Heart left ventricle (tissue), 16 donors: ENCODE results near the gene PCSK6. TPM values are rescaled to one million over a fixed set of nuclear protein-coding genes. Genes with fewer than 3 reads are reported as not detected.

Experiments
- ATAC-seq, 4 donors: fragments of 200-7000 bp; cut with Tn5 transposase; one replicate each; pipeline ENCODE4 v1.9.1; 2020 to 2022; ENCODE audit warnings: moderate library complexity in 4 of 4, mild to moderate bottlenecking in 3 of 4, moderate number of reproducible peaks in 1 of 4
- DNase-seq, 5 donors: peaks; one replicate each; pipeline ENCODE4 v3.0.0-alpha.2; 2020
- H3K27ac ChIP-seq, 12 donors: fragments of 200-600 bp; sonication (generic) in 4 of 12; one replicate each; pipeline versions ENCODE4 v1.5.0 to v1.8.0; 2016 to 2022; ENCODE audit warnings: mild to moderate bottlenecking in 2 of 12
- H3K27me3 ChIP-seq, 9 donors: fragments of 200-600 bp; sonication (generic) in 2 of 9; one replicate each; pipeline versions ENCODE4 v1.5.1 to v1.8.0; 2016 to 2022; ENCODE audit warnings: mild to moderate bottlenecking in 3 of 9
- H3K36me3 ChIP-seq, 9 donors: fragments of 200-600 bp; sonication (generic) in 2 of 9; one replicate each; pipeline versions ENCODE4 v1.5.0 to v1.8.0; 2018 to 2022; ENCODE audit warnings: mild to moderate bottlenecking in 2 of 9
- H3K4me1 ChIP-seq, 12 donors: fragments of 200-600 bp; sonication (generic) in 4 of 12; one replicate each; pipeline versions ENCODE4 v1.5.0 to v1.8.0; 2016 to 2022; ENCODE audit warnings: mild to moderate bottlenecking in 3 of 12
- H3K4me3 ChIP-seq, 12 donors: fragments of 200-600 bp; sonication (generic) in 4 of 12; one replicate each; pipeline versions ENCODE4 v1.5.0 to v1.8.0; 2017 to 2022; ENCODE audit warnings: mild to moderate bottlenecking in 9 of 12, moderate library complexity in 4 of 12
- H3K9me3 ChIP-seq, 12 donors: fragments of 200-600 bp; sonication (generic) in 4 of 12; one replicate each; pipeline versions ENCODE4 v1.5.0 to v1.8.0; 2016 to 2022; ENCODE audit warnings: mild to moderate bottlenecking in 1 of 12
- POLR2A ChIP-seq, 2 donors: fragments of 450-650 bp; IDR thresholded peaks; one replicate each; pipeline ENCODE4 v1.6.1; 2017; ENCODE audit warnings: antibody characterized with exemption in 2 of 2, mild to moderate bottlenecking in 2 of 2, moderate library complexity in 2 of 2
- WGBS, 4 donors: extraction: QIAGEN DNeasy Blood & Tissue Kit in 2 of 4; methylation state at CpG; one replicate each; pipeline versions ENCODE4 v1.1.5 to v1.1.7; 2013 to 2018; 5-methylcytosine and 5-hydroxymethylcytosine counted together
- intact Hi-C, 10 donors: fragments of 100-400 bp; cut with DNase I; formaldehyde crosslinking; loops; one replicate each; pipeline versions ENCODE4 v1.11.1 to v1.14.2; 2022
- polyA plus RNA-seq, 2 donors: library from polyadenylated mRNA; stranded (reverse); fragments of 200-250 nt; gene quantifications; one replicate each; pipeline ENCODE4 v1.2.3, GENCODE V29; 2013
- total RNA-seq, 9 donors: library from RNA; depleted of rRNA in 2 of 9; stranded (reverse); fragments of >200 nt in 2 of 9; fragmentation: NEBNext Ultra II Directional in 3 of 9; extraction: Animal tissue kit (Norgen Biotek cat#: 25700) in 3 of 9; gene quantifications; one replicate each; pipeline versions ENCODE4 v1.1.0 to v1.2.4, GENCODE V29; 2016 to 2023
- TF ChIP-seq, protein P1 (sequence below), 12 donors: fragments of 200-600 bp; sonication (generic) in 4 of 12; IDR thresholded peaks; one replicate each; pipeline versions ENCODE4 v1.5.0 to v1.8.0; 2018 to 2022; ENCODE audit warnings: antibody characterized with exemption in 12 of 12, mild to moderate bottlenecking in 5 of 12
- donor health status: ischemic (EF 13 %, LVEDD 7.1; RV severe dilation, severe dysfunction).
- donor health status: healthy with polysubstance abuse.
- donor health status: DM: no; HTN: yes; CAD: no.
- donor health status: DM: no; HTN: no; CAD: no.
- donor health status: ischemic (EF 25% LVEDD 6.9; RV normal size, moderate dysfunction).
- donor health status: ischemic (EF 25% LVEDD 5.7; RV mildly dilated, moderate dysfunction).
- donor health status: healthy.
- donor health status: DM: yes; HTN: yes; CAD: no.
- donor health status: ischemic (EF 35%, LVEDD 5.7; RV mildly dilated, moderate dysfunction).
- donor health status: nonischemic (EF 11% LVEDD 7.7; RV severe dilation, severe dysfunction).
- donor health status: DM: yes; HTN: yes; CAD: no.
- donor health status: PGD.
- donor health status: ischemic (EF 29% LVEDD 5.4; RV normal size, mild dysfunction).
- donor health status: nonischemic (EF 23%, LVEDD 6.1; RV moderate dilation, normal function).

PCSK6 gene
- total and polyA plus RNA-seq, 11 donors, result 7.3 to 41.7 (median 22.3) TPM

DNA sequence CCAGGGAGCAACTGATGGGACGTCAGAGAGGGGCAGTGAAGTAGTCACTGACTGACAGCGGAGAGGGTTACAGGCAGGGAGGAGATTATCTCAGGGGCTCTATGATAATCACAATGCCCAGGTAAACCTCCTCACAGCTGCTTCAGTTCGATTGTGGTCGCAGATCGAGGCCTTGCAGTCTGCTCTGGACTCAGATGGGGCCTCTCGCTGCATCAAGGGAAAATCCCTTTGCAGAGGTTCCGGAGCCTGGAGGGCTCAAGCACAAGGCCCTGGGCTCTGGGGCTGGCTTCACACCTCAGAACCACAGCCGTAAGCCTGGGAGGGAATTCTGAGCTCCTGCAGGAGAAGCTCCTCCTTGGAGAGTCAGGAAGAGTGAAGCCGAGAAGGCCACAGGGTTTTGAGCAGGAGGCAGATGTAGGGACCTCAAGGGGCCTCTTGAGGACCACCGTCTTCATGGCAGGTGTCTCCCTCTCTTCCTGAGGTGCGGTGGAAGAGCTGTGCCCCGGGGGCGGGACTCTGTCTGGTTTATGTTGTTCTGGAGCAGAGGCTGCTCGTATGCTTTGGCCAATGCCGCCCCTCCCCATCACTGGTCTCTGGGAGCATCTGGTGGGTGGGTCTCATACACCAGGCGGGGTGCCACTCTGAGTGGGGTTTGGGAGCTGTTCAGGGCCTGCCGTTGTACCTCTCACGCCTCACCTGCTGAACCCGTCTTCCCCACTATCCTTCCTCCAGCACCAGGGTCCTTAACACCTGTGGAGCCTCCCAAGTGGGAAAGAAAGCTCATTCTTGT, 175.0 kb downstream of the PCSK6 start:
- TF ChIP-seq, protein P1, sequence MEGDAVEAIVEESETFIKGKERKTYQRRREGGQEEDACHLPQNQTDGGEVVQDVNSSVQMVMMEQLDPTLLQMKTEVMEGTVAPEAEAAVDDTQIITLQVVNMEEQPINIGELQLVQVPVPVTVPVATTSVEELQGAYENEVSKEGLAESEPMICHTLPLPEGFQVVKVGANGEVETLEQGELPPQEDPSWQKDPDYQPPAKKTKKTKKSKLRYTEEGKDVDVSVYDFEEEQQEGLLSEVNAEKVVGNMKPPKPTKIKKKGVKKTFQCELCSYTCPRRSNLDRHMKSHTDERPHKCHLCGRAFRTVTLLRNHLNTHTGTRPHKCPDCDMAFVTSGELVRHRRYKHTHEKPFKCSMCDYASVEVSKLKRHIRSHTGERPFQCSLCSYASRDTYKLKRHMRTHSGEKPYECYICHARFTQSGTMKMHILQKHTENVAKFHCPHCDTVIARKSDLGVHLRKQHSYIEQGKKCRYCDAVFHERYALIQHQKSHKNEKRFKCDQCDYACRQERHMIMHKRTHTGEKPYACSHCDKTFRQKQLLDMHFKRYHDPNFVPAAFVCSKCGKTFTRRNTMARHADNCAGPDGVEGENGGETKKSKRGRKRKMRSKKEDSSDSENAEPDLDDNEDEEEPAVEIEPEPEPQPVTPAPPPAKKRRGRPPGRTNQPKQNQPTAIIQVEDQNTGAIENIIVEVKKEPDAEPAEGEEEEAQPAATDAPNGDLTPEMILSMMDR (IDR thresholded peaks at IDR 0.05), result no peak
- no peak for TF ChIP-seq POLR2A (IDR thresholded peaks at IDR 0.05)
- Histone ChIP-seq H3K36me3 (peaks cover 0 to 14% (median 0%) of the 10 kb centered on the region in 9 donors), H3K27me3 (no peaks in the 10 kb centered on the region), H3K4me1 (no peaks in the 10 kb centered on the region), H3K4me3 (no peak overlapping the region), H3K9me3 (no peaks in the 10 kb centered on the region), H3K27ac (no peak overlapping the region)
- 86 to 94% (median 90%) methylated on average over 19 of the region's 19 CpGs for WGBS, 4 donors
- intact Hi-C loops, result loop anchor here in 1 of 10 donors (10.0 kb wide), 1 partner anchor 110 kb away; no protein-coding TSS in a partner anchor
- DNase-seq, result no peak
- peak in 2 of 4 donors; percentile 7 to 9 for ATAC-seq

DNA sequence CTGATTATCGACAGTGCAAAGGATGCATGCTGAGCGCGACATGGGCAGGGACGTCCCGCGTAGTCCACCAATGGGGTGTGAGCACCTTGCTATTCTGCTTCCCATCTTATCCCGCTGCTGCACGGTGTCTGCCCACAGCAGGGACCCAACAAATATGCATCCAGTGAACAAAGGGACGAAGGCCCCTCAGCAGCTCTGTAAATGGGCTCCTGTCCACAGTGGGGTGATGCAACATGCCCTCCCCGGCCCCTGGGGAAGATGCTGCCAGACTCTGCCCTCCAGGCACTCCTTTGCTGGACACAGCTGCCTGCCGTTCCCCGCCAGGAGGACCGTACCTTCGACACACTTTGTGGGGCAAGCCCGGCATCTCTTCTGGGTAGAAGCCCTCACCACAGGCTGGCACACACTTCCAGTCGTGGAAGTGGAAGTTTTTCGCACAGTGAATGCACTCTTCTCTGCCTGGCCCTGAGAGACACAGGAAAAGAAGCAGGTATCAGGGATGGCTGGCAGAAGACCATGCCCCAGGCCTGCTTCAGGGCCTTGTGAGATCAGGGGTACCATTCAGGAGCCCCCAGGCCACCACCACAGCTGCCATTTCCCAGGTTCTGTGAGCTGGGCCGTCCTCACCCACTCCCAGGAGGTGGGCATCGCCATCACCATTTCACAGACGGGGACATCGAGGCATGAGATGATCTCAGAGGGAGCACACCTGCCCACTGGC, 176.3 kb downstream of the PCSK6 start:
- no peak for ATAC-seq
- intact Hi-C loops, result loop anchor here in 1 of 10 donors (10.0 kb wide), 1 partner anchor 112 kb away; no protein-coding TSS in a partner anchor
- TF ChIP-seq, protein P1 (IDR thresholded peaks at IDR 0.05), result no peak
- no peak for TF ChIP-seq POLR2A (IDR thresholded peaks at IDR 0.05)
- H3K9me3 ChIP-seq, result no peaks in the 10 kb centered on the region
- no peak for DNase-seq
- WGBS, 4 donors, result 89 to 94% (median 92%) methylated on average over 16 to 21 of the region's 21 CpGs
- H3K4me3 ChIP-seq, result no peak overlapping the region
- H3K36me3 ChIP-seq, result peaks cover 0 to 14% (median 0%) of the 10 kb centered on the region in 9 donors
- no peak overlapping the region for H3K27ac ChIP-seq
- H3K4me1 ChIP-seq, result no peaks in the 10 kb centered on the region
- peaks cover 0 to 3% (median 0%) of the 10 kb centered on the region in 9 donors for H3K27me3 ChIP-seq

DNA sequence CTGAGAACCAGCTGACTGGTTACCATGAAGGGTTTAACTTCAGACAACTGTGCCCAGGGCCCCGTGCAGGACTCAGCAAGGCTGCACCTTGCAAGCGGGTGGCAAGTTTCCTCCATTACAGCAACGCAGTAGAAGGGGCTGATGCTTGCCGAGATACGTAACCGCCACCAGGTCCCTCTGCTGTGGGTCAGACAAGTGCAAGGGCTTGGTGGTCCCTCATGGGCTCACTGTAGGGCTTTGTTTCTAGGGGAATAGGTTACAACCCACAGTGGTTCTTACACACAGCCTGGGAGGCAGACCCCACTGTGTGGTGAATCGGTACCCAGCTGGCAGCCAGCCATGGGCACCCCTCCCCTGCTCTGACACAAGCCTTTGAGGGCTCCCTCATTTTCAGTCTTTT, 179.0 kb downstream of the PCSK6 start:
- H3K36me3 ChIP-seq, result peaks cover 0 to 14% (median 0%) of the 10 kb centered on the region in 9 donors
- H3K4me3 ChIP-seq, result no peak overlapping the region
- DNase-seq (no peak), ATAC-seq (no peak)
- no peak overlapping the region for H3K27ac ChIP-seq
- no peaks in the 10 kb centered on the region for H3K9me3 ChIP-seq
- 83 to 94% (median 93%) methylated on average over 7 of the region's 7 CpGs for WGBS, 4 donors
- TF ChIP-seq, protein P1 (IDR thresholded peaks at IDR 0.05), result no peak
- no peak for TF ChIP-seq POLR2A (IDR thresholded peaks at IDR 0.05)
- intact Hi-C loops, result loop anchor here in 1 of 10 donors (10.0 kb wide), 1 partner anchor 114 kb away; no protein-coding TSS in a partner anchor
- H3K4me1 ChIP-seq, result no peaks in the 10 kb centered on the region
- H3K27me3 ChIP-seq, result peaks cover 0 to 7% (median 0%) of the 10 kb centered on the region in 9 donors

DNA sequence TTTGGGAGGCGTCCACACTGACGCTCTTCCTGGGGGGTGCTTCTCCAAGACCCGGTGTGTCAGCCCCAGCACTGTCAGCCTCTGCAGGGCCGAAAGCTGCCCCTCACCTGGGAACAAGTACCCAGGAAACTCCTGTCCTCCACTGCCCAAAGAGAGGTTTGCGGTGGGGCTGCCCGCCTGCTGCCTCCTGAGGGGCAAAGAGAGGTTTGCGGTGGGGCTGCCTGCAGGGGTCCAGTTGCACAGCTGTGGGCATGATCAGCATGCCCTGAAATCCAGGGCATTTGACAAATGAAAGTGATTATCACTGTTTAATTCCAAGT, 179.4 kb downstream of the PCSK6 start:
- WGBS, 4 donors, result 90 to 94% (median 92%) methylated on average over 5 to 7 of the region's 7 CpGs
- Histone ChIP-seq H3K36me3 (peaks cover 0 to 14% (median 0%) of the 10 kb centered on the region in 9 donors), H3K9me3 (no peaks in the 10 kb centered on the region), H3K27me3 (peaks cover 0 to 7% (median 0%) of the 10 kb centered on the region in 9 donors), H3K4me1 (no peaks in the 10 kb centered on the region), H3K27ac (no peak overlapping the region), H3K4me3 (no peak overlapping the region)
- DNase-seq, result no peak
- TF ChIP-seq POLR2A (IDR thresholded peaks at IDR 0.05), result no peak
- TF ChIP-seq, protein P1 (IDR thresholded peaks at IDR 0.05), result no peak
- intact Hi-C loops, result loop anchor here in 1 of 10 donors (10.0 kb wide), 1 partner anchor 115 kb away; no protein-coding TSS in a partner anchor
- no peak for ATAC-seq
